ENCODE measurements around the gene GLYAT.
A peak's percentile ranks its signal among the peaks of the same experiment; 100 is the strongest.

Gene GLYAT

GRCh38 chr11:58742981-58743880 is 11.5 kb upstream of the GLYAT start:
- TF ChIP-seq CTCF (IDR thresholded peaks at IDR 0.05) (peak; percentile 27), ZFX (IDR thresholded peaks at IDR 0.05; ENCODE audit: borderline replicate concordance) (no peak)
- no peak overlapping the region for H3K27ac ChIP-seq

GRCh38 chr11:58742140-58742539 is 10.4 kb upstream of the GLYAT start:
- no peak overlapping the region for H3K27ac ChIP-seq
- no peak for TF ChIP-seq ZFX (IDR thresholded peaks at IDR 0.05; ENCODE audit: borderline replicate concordance)
- no peak for TF ChIP-seq CTCF (IDR thresholded peaks at IDR 0.05)

- H3K27ac ChIP-seq: no peak overlapping the region
- TF ChIP-seq ZFX (IDR thresholded peaks at IDR 0.05; ENCODE audit: borderline replicate concordance): no peak
- no peak for TF ChIP-seq CTCF (IDR thresholded peaks at IDR 0.05)
Measured at GRCh38 chr11:58741127-58741526, 9.4 kb upstream of the GLYAT start.

- no peak overlapping the region for H3K27ac ChIP-seq
- TF ChIP-seq CTCF (IDR thresholded peaks at IDR 0.05) (no peak), ZFX (IDR thresholded peaks at IDR 0.05; ENCODE audit: borderline replicate concordance) (no peak)
Measured at GRCh38 chr11:58740447-58740846, 8.7 kb upstream of the GLYAT start.

GRCh38 chr11:58739725-58740430 is 8.1 kb upstream of the GLYAT start:
- TF ChIP-seq CTCF (IDR thresholded peaks at IDR 0.05) (no peak), ZFX (IDR thresholded peaks at IDR 0.05; ENCODE audit: borderline replicate concordance) (no peak)
- no peak overlapping the region for H3K27ac ChIP-seq

DNA sequence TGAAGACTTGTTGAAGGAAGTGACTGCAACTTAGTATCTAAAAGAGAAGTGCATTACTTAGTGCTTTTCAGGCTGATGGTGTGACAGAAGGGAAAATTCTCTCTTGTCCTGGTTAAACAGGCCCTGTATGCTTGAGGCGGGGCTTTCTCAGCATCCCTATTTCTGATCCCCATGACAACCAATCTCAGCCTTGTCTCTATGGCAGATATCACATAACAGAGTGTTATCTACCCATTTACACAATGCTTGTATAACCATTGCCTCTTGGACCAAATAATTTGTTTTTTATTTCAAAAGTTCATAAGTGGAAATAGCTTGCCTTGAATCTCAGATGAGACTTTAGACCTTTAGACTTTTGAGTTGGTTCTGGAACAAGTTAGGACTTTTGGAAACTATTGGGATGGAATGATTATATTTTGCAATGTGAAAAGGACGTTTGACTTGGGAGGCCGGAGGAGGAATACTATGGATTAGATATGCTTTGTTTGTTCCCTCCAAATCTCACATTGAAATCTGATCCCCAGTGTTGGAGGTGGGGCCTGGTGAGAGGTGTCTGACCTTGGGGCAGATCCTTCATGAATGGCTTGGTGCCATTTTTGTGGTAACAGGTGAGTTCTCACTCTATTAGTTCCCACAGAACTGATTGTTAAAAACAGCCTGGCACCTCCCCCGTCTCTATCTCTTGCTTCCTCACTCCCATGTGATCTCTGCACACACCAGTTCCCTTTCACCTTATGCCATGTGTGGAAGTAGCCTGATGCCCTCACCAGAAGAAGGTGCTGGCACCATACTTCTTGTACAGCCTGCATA is 3.1 kb upstream of the GLYAT start:
- no peak for TF ChIP-seq ZFX (IDR thresholded peaks at IDR 0.05; ENCODE audit: borderline replicate concordance)
- no peak for TF ChIP-seq CTCF (IDR thresholded peaks at IDR 0.05)
- no peak overlapping the region for H3K27ac ChIP-seq
